ENCODE results near the gene CELA2A. TPM values are rescaled to one million over a fixed set of nuclear protein-coding genes. Genes with fewer than 3 reads are reported as not detected.
"Not testable (repeated sequence)": the region's sequence is repeated elsewhere in the genome, so short reads cannot be mapped to it uniquely, and the experiment has no call there.

CELA2A gene
- total and polyA plus RNA-seq, 12 donors = 0.97 to 45.4 (median 9.8) TPM

DNA sequence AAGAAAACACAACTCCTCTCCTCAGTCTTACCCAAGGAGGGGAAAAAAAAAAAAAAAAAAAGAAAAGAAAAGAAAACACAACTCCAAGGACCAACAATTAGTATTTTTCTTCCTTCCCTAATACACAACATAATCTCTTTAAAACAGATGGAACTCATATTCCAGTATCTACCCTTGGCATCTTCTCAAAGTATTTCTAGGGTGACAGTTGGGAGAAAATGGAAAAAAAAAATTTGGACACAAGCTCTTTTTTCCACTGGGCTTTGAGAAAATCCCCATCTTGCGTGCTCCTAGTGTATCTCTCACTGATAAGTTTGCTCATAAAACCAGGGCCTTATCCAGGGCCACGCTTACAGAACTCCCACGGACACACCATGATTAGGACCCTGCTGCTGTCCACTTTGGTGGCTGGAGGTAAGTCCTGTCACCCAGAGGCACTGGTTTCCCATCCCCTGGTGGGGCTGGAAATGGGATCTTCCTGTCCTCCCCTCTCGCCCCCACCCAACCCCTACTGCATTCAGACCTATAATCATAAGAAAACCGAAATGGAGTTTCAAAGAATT, 19.3 kb downstream of the CELA2A start, which contains the start of gene CELA2B:
CELA2B (plus strand) TSS at position 353 of the 563 bp plus-strand sequence; CDS start at position 375, 22 bp downstream.
- no peak for TF ChIP-seq POLR2A (IDR thresholded peaks at IDR 0.05)
- TF ChIP-seq, protein P1, sequence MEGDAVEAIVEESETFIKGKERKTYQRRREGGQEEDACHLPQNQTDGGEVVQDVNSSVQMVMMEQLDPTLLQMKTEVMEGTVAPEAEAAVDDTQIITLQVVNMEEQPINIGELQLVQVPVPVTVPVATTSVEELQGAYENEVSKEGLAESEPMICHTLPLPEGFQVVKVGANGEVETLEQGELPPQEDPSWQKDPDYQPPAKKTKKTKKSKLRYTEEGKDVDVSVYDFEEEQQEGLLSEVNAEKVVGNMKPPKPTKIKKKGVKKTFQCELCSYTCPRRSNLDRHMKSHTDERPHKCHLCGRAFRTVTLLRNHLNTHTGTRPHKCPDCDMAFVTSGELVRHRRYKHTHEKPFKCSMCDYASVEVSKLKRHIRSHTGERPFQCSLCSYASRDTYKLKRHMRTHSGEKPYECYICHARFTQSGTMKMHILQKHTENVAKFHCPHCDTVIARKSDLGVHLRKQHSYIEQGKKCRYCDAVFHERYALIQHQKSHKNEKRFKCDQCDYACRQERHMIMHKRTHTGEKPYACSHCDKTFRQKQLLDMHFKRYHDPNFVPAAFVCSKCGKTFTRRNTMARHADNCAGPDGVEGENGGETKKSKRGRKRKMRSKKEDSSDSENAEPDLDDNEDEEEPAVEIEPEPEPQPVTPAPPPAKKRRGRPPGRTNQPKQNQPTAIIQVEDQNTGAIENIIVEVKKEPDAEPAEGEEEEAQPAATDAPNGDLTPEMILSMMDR (IDR thresholded peaks at IDR 0.05) = no peak
- peak in 1 of 7 donors; percentile 43 for DNase-seq
- intact Hi-C loops (cut with DNase I) = no loop called here
- no peaks in the 10 kb centered on the region for H3K36me3 ChIP-seq (replicated peaks in 1 of 2)
- WGBS, 4 donors = 69 to 85% (median 77%) methylated on average over 5 of the region's 5 CpGs
- peak within 1 kb of the TSS in 2 of 5 donors; percentile 49 to 71 for H3K27ac ChIP-seq
- peaks cover 0 to 15% of the 10 kb centered on the region in 2 donors for H3K4me1 ChIP-seq (replicated peaks in 1 of 2)
- no peaks in the 10 kb centered on the region for H3K27me3 ChIP-seq
- no peak within 1 kb of the TSS for H3K4me3 ChIP-seq
- H3K9me3 ChIP-seq (replicated peaks in 1 of 3) = no peaks in the 10 kb centered on the region

GRCh38 chr1:15476927-15477326, 20.4 kb downstream of the CELA2A start:
- H3K4me1 ChIP-seq (replicated peaks in 1 of 2) = peaks cover 0 to 15% of the 10 kb centered on the region in 2 donors
- no peak for DNase-seq
- 88 to 96% (median 91%) methylated on average over 3 of the region's 3 CpGs for WGBS, 4 donors
- TF ChIP-seq, protein P1 (IDR thresholded peaks at IDR 0.05) = no peak
- TF ChIP-seq POLR2A (IDR thresholded peaks at IDR 0.05) = no peak
- H3K27me3 ChIP-seq = no peaks in the 10 kb centered on the region
- intact Hi-C loops (cut with DNase I) = no loop called here
- peak overlapping the region in 1 of 5 donors; percentile 71 for H3K27ac ChIP-seq
- H3K4me3 ChIP-seq = no peak overlapping the region
- H3K36me3 ChIP-seq (replicated peaks in 1 of 2) = no peaks in the 10 kb centered on the region
- no peaks in the 10 kb centered on the region for H3K9me3 ChIP-seq (replicated peaks in 1 of 3)

GRCh38 chr1:15477646-15478212, 21.2 kb downstream of the CELA2A start:
- H3K4me3 ChIP-seq = no peak overlapping the region
- H3K27me3 ChIP-seq = no peaks in the 10 kb centered on the region
- no peaks in the 10 kb centered on the region for H3K9me3 ChIP-seq (replicated peaks in 1 of 3)
- intact Hi-C loops (cut with DNase I) = no loop called here
- H3K27ac ChIP-seq = peak overlapping the region in 1 of 5 donors; percentile 47
- WGBS, 4 donors = 71 to 78% (median 75%) methylated on average over 5 of the region's 5 CpGs
- peak in 4 of 7 donors; percentile 48 to 68 (median 60) for DNase-seq
- no peaks in the 10 kb centered on the region for H3K36me3 ChIP-seq (replicated peaks in 1 of 2)
- TF ChIP-seq POLR2A (IDR thresholded peaks at IDR 0.05) = no peak
- TF ChIP-seq, protein P1 (IDR thresholded peaks at IDR 0.05) = no peak
- peaks cover 0 to 15% of the 10 kb centered on the region in 2 donors for H3K4me1 ChIP-seq (replicated peaks in 1 of 2)

- TF ChIP-seq, protein P1 (IDR thresholded peaks at IDR 0.05) = no peak
- TF ChIP-seq POLR2A (IDR thresholded peaks at IDR 0.05) = no peak
- no peak for DNase-seq
- Histone ChIP-seq H3K36me3 (replicated peaks in 1 of 2) (no peaks in the 10 kb centered on the region), H3K4me1 (replicated peaks in 1 of 2) (peaks cover 0 to 13% of the 10 kb centered on the region in 2 donors), H3K27ac (no peak overlapping the region), H3K4me3 (no peak overlapping the region), H3K9me3 (replicated peaks in 1 of 3) (no peaks in the 10 kb centered on the region), H3K27me3 (no peaks in the 10 kb centered on the region)
- WGBS, 4 donors = 91 to 94% (median 92%) methylated on average over 11 of the region's 11 CpGs
- intact Hi-C loops (cut with DNase I) = no loop called here
These were observed 23.3 kb downstream of the CELA2A start for GRCh38 chr1:15479654-15480347.

GRCh38 chr1:15482455-15482854, 25.9 kb downstream of the CELA2A start:
- intact Hi-C loops (cut with DNase I); H3K9me3 ChIP-seq (replicated peaks in 1 of 3); DNase-seq; H3K4me3 ChIP-seq; H3K36me3 ChIP-seq (replicated peaks in 1 of 2); H3K27me3 ChIP-seq; H3K27ac ChIP-seq; H3K4me1 ChIP-seq (replicated peaks in 1 of 2): not testable (repeated sequence)
- WGBS, 4 donors = 78 to 91% (median 85%) methylated on average over 6 of the region's 6 CpGs

GRCh38 chr1:15482983-15483543, 26.5 kb downstream of the CELA2A start:
- H3K27ac ChIP-seq; intact Hi-C loops (cut with DNase I); H3K27me3 ChIP-seq; H3K4me3 ChIP-seq; H3K9me3 ChIP-seq (replicated peaks in 1 of 3); H3K36me3 ChIP-seq (replicated peaks in 1 of 2); H3K4me1 ChIP-seq (replicated peaks in 1 of 2); DNase-seq: not testable (repeated sequence)
- 85 to 93% (median 92%) methylated on average over 13 to 15 of the region's 16 CpGs for WGBS, 4 donors

Data from adrenal gland (tissue), 12 donors.